HG03135 (cell line): ENCODE results near the gene C16orf90.
"Not testable (repeated sequence)": the region's sequence is repeated elsewhere in the genome, so short reads cannot be mapped to it uniquely, and the experiment has no call there.

Source experiments
- ATAC-seq: cut with Tn5 transposase; IDR thresholded peaks from one replicate; pipeline ENCODE4 v1.9.1; 2021; ENCODE audit warnings: mild to moderate bottlenecking, moderate library complexity; ENCODE audit not compliant: unreplicated experiment

C16orf90 gene

GRCh38 chr16:3513892-3514583 is 18.7 kb upstream of the C16orf90 start:
- no peak for ATAC-seq

- ATAC-seq = no peak
Observed at GRCh38 chr16:3511286-3512180, 16.2 kb upstream of the C16orf90 start.

- ATAC-seq = no peak
Observed at GRCh38 chr16:3510416-3510815, 15.1 kb upstream of the C16orf90 start.

- ATAC-seq = peak; percentile 56
Observed at GRCh38 chr16:3509470-3509928, 14.2 kb upstream of the C16orf90 start.

- ATAC-seq = no peak
Observed at GRCh38 chr16:3508736-3509135, 13.4 kb upstream of the C16orf90 start.

- no peak for ATAC-seq
Observed at GRCh38 chr16:3503523-3503922, 8.2 kb upstream of the C16orf90 start.

- no peak for ATAC-seq
Observed at GRCh38 chr16:3501783-3502400, 6.6 kb upstream of the C16orf90 start.

- ATAC-seq = not testable (repeated sequence)
Observed at GRCh38 chr16:3501412-3501761, 6.1 kb upstream of the C16orf90 start.

GRCh38 chr16:3498988-3499387 is 3.7 kb upstream of the C16orf90 start:
- no peak for ATAC-seq

GRCh38 chr16:3497771-3498170 is 2.5 kb upstream of the C16orf90 start:
- no peak for ATAC-seq

GRCh38 chr16:3496386-3496785 is 1.1 kb upstream of the C16orf90 start:
- no peak for ATAC-seq

- no peak for ATAC-seq
Observed at GRCh38 chr16:3494386-3494973, 809 bp downstream of the C16orf90 start.

- ATAC-seq = no peak
Observed at GRCh38 chr16:3492356-3492755, 2.9 kb downstream of the C16orf90 start.

- no peak for ATAC-seq
Observed at GRCh38 chr16:3490911-3491629, 4.2 kb downstream of the C16orf90 start.

GRCh38 chr16:3488801-3489200 is 6.5 kb downstream of the C16orf90 start:
- no peak for ATAC-seq

GRCh38 chr16:3487521-3488410 is 7.5 kb downstream of the C16orf90 start:
- no peak for ATAC-seq

GRCh38 chr16:3486506-3487215 is 8.6 kb downstream of the C16orf90 start:
- ATAC-seq = no peak

- no peak for ATAC-seq
Observed at GRCh38 chr16:3485821-3486505, 9.3 kb downstream of the C16orf90 start.
